ENCODE measurements around the gene AADACL3. TPM values are rescaled to one million over a fixed set of nuclear protein-coding genes. Genes with fewer than 3 reads are reported as not detected.

Gene AADACL3
- total RNA-seq, 1 experiment from 2014 or later = not detected

GRCh38 chr1:12677565-12677964 is 38.3 kb upstream of the AADACL3 start:
- BruUV-seq (replicated peaks) = no TSS peak
- intact Hi-C loops (cut with micrococcal nuclease; ENCODE audit: unreplicated experiment) = no loop called here
- H3K4me3 Mint-ChIP-seq (ENCODE audit: low read depth, unreplicated experiment) = no peak overlapping the region
- H3K9me3 Mint-ChIP-seq (ENCODE audit: low read depth, unreplicated experiment) = no peaks in the 10 kb centered on the region
- TF ChIP-seq, protein P1, sequence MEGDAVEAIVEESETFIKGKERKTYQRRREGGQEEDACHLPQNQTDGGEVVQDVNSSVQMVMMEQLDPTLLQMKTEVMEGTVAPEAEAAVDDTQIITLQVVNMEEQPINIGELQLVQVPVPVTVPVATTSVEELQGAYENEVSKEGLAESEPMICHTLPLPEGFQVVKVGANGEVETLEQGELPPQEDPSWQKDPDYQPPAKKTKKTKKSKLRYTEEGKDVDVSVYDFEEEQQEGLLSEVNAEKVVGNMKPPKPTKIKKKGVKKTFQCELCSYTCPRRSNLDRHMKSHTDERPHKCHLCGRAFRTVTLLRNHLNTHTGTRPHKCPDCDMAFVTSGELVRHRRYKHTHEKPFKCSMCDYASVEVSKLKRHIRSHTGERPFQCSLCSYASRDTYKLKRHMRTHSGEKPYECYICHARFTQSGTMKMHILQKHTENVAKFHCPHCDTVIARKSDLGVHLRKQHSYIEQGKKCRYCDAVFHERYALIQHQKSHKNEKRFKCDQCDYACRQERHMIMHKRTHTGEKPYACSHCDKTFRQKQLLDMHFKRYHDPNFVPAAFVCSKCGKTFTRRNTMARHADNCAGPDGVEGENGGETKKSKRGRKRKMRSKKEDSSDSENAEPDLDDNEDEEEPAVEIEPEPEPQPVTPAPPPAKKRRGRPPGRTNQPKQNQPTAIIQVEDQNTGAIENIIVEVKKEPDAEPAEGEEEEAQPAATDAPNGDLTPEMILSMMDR (IDR thresholded peaks at IDR 0.05; ENCODE audit: unreplicated experiment) = no peak
- no peaks in the 10 kb centered on the region for H3K36me3 Mint-ChIP-seq (ENCODE audit: insufficient read depth, unreplicated experiment)
- no peaks in the 10 kb centered on the region for H3K4me1 Mint-ChIP-seq (ENCODE audit: low read depth, unreplicated experiment)
- no peak overlapping the region for H3K27ac Mint-ChIP-seq (ENCODE audit: unreplicated experiment)
- CTCF ChIA-PET = no interaction called here
- peaks cover 45% of the 10 kb centered on the region for H3K27me3 Mint-ChIP-seq (ENCODE audit: unreplicated experiment)
- DNase-seq = no peak

- Mint-ChIP-seq H3K27ac (ENCODE audit: unreplicated experiment) (no peak overlapping the region), H3K27me3 (ENCODE audit: unreplicated experiment) (peaks cover 45% of the 10 kb centered on the region), H3K4me1 (ENCODE audit: low read depth, unreplicated experiment) (no peaks in the 10 kb centered on the region), H3K9me3 (ENCODE audit: low read depth, unreplicated experiment) (no peaks in the 10 kb centered on the region), H3K4me3 (ENCODE audit: low read depth, unreplicated experiment) (no peak overlapping the region), H3K36me3 (ENCODE audit: insufficient read depth, unreplicated experiment) (no peaks in the 10 kb centered on the region)
- TF ChIP-seq, protein P1 (IDR thresholded peaks at IDR 0.05; ENCODE audit: unreplicated experiment) = no peak
- intact Hi-C loops (cut with micrococcal nuclease; ENCODE audit: unreplicated experiment) = no loop called here
- CTCF ChIA-PET = no interaction called here
- no peak for DNase-seq
- BruUV-seq (replicated peaks) = no TSS peak
Observed at GRCh38 chr1:12678350-12678749, 37.6 kb upstream of the AADACL3 start.

GRCh38 chr1:12678820-12679219 is 37.1 kb upstream of the AADACL3 start:
- intact Hi-C loops (cut with micrococcal nuclease; ENCODE audit: unreplicated experiment) = no loop called here
- no TSS peak for BruUV-seq (replicated peaks)
- Mint-ChIP-seq H3K27me3 (ENCODE audit: unreplicated experiment) (peaks cover 50% of the 10 kb centered on the region), H3K36me3 (ENCODE audit: insufficient read depth, unreplicated experiment) (no peaks in the 10 kb centered on the region), H3K4me1 (ENCODE audit: low read depth, unreplicated experiment) (no peaks in the 10 kb centered on the region), H3K4me3 (ENCODE audit: low read depth, unreplicated experiment) (no peak overlapping the region), H3K27ac (ENCODE audit: unreplicated experiment) (no peak overlapping the region), H3K9me3 (ENCODE audit: low read depth, unreplicated experiment) (no peaks in the 10 kb centered on the region)
- CTCF ChIA-PET = no interaction called here
- TF ChIP-seq, protein P1 (IDR thresholded peaks at IDR 0.05; ENCODE audit: unreplicated experiment) = no peak
- DNase-seq = no peak

GRCh38 chr1:12690156-12690555 is 25.8 kb upstream of the AADACL3 start:
- intact Hi-C loops (cut with micrococcal nuclease; ENCODE audit: unreplicated experiment) = no loop called here
- TF ChIP-seq, protein P1 (IDR thresholded peaks at IDR 0.05; ENCODE audit: unreplicated experiment) = no peak
- Mint-ChIP-seq H3K9me3 (ENCODE audit: low read depth, unreplicated experiment) (no peaks in the 10 kb centered on the region), H3K27ac (ENCODE audit: unreplicated experiment) (no peak overlapping the region), H3K4me1 (ENCODE audit: low read depth, unreplicated experiment) (no peaks in the 10 kb centered on the region), H3K4me3 (ENCODE audit: low read depth, unreplicated experiment) (no peak overlapping the region), H3K36me3 (ENCODE audit: insufficient read depth, unreplicated experiment) (no peaks in the 10 kb centered on the region), H3K27me3 (ENCODE audit: unreplicated experiment) (peaks cover 66% of the 10 kb centered on the region)
- CTCF ChIA-PET = no interaction called here
- no TSS peak for BruUV-seq (replicated peaks)
- no peak for DNase-seq
